Measurements from ENCODE around the gene SLC35F6. TPM values are rescaled to one million over a fixed set of nuclear protein-coding genes. Genes with fewer than 3 reads are reported as not detected.
A peak's percentile ranks its signal among the peaks of the same experiment; 100 is the strongest.

SLC35F6 gene
- total and polyA plus RNA-seq, 4 donors = 14.8 to 49.9 (median 21.4) TPM

DNA sequence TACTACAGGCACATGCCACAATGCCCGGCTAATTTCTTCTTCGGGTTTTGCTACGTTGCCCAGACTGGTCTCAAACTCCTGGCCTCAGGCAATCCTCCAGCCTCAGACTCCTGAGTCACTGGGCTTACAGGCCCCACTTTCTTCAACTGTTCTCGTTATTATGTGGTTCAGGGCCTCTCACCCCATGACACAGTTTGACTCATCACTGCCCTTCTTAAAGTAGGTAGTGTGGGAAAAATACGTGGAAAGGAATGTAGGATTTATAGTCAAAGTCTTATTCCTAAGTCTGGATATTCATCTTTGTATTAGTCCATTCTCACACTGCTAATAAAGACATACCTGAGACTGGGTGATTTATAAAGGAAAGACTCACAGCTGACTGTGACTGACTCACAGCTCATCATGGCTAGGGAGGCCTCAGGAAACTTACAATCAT lies 41.2 kb downstream of the SLC35F6 start:
- DNase-seq (no peak), ATAC-seq (ENCODE audit: insufficient read depth, low FRiP score) (no peak)
- Histone ChIP-seq H3K27me3 (ENCODE audit: control insufficient read depth in 3 of 3, insufficient read depth in 3 of 3, low read length in 2 of 3) (no peaks in the 10 kb centered on the region), H3K9me3 (ENCODE audit: control insufficient read depth in 4 of 4, insufficient read depth in 3 of 4, low read length in 3 of 4) (no peaks in the 10 kb centered on the region), H3K4me1 (ENCODE audit: control insufficient read depth in 5 of 5, insufficient read depth in 5 of 5, low read length in 5 of 5) (no peaks in the 10 kb centered on the region), H3K36me3 (ENCODE audit: control insufficient read depth in 4 of 4, insufficient read depth in 4 of 4, low read length in 4 of 4) (no peaks in the 10 kb centered on the region), H3K27ac (ENCODE audit: low read depth in 1 of 2, low read length in 1 of 2) (no peak overlapping the region), H3K9ac (ENCODE audit: insufficient read depth in 1 of 2, low read length in 2 of 2) (no peak overlapping the region), H3K4me3 (no peak overlapping the region)
- TF ChIP-seq, protein P1, sequence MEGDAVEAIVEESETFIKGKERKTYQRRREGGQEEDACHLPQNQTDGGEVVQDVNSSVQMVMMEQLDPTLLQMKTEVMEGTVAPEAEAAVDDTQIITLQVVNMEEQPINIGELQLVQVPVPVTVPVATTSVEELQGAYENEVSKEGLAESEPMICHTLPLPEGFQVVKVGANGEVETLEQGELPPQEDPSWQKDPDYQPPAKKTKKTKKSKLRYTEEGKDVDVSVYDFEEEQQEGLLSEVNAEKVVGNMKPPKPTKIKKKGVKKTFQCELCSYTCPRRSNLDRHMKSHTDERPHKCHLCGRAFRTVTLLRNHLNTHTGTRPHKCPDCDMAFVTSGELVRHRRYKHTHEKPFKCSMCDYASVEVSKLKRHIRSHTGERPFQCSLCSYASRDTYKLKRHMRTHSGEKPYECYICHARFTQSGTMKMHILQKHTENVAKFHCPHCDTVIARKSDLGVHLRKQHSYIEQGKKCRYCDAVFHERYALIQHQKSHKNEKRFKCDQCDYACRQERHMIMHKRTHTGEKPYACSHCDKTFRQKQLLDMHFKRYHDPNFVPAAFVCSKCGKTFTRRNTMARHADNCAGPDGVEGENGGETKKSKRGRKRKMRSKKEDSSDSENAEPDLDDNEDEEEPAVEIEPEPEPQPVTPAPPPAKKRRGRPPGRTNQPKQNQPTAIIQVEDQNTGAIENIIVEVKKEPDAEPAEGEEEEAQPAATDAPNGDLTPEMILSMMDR (IDR thresholded peaks at IDR 0.05; ENCODE audit: control extremely low read depth, extremely low read depth) = no peak
- WGBS, 2 donors = 70 to 80% methylated on average over 5 of the region's 5 CpGs

DNA sequence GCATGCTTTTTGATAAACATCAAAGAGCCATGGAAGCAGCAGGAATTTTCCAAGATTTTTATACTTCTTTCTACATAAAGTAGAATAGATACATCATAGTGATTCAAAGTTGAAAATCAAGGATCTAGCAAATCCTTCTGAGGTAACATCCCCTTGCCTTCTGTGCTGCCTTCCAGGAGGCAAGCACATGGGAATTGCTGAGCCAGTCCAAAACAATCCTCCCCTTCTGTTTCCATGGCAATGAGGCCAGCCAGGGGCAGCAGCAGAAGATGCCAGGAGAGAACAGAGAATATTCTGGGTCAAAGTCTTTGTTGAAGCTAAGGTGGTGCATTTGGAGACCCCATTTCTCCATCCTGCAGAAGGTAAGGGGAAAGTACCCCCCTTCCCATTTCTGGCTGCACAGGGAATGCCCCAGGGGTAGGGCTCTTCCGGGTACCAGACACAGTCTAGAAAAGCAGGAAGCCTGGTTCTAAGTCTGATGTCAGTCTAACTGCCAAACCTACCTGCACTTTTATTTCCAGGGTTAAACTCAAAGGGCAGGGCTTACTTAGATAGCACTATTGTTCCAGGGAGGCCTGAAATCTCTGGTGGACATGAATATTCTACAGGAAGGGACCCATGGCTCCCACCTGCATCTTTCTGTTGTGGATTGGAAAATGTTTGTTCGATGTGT lies 43.8 kb downstream of the SLC35F6 start:
- ATAC-seq (ENCODE audit: insufficient read depth, low FRiP score) (no peak), DNase-seq (peak in 2 of 3 donors; percentile 13 to 18)
- H3K36me3 ChIP-seq (ENCODE audit: control insufficient read depth in 4 of 4, insufficient read depth in 4 of 4, low read length in 4 of 4) = no peaks in the 10 kb centered on the region
- no peak overlapping the region for H3K4me3 ChIP-seq
- H3K9ac ChIP-seq (ENCODE audit: insufficient read depth in 1 of 2, low read length in 2 of 2) = no peak overlapping the region
- H3K4me1 ChIP-seq (ENCODE audit: control insufficient read depth in 5 of 5, insufficient read depth in 5 of 5, low read length in 5 of 5) = no peaks in the 10 kb centered on the region
- H3K27me3 ChIP-seq (ENCODE audit: control insufficient read depth in 3 of 3, insufficient read depth in 3 of 3, low read length in 2 of 3) = no peaks in the 10 kb centered on the region
- no peak overlapping the region for H3K27ac ChIP-seq (ENCODE audit: low read depth in 1 of 2, low read length in 1 of 2)
- WGBS, 2 donors = 60 to 67% methylated on average over 2 of the region's 2 CpGs
- H3K9me3 ChIP-seq (ENCODE audit: control insufficient read depth in 4 of 4, insufficient read depth in 3 of 4, low read length in 3 of 4) = no peaks in the 10 kb centered on the region
- TF ChIP-seq, protein P1 (IDR thresholded peaks at IDR 0.05; ENCODE audit: control extremely low read depth, extremely low read depth) = no peak

DNA sequence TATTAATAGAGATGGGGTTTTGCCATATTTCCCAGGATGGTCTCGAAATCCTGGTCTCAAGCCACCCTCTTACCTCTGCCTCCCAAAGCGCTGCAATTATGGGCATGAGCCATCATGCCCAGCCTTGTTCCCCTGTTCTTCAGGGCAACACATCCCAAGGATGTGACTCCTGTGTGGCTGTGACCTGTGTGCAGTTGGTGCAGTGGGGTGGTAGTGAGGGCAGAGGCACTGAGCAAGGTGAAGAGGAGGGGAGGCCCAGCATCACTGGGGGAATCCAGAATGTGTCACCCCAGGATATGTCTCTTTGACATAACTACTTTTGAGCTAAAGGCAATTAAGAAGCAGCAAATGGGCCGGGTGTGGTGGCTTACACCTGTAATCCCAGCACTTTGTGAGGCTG lies 45.1 kb downstream of the SLC35F6 start:
- ATAC-seq (ENCODE audit: insufficient read depth, low FRiP score) = no peak
- WGBS, 2 donors = 89 to 97% methylated on average over 3 of the region's 3 CpGs
- no peaks in the 10 kb centered on the region for H3K4me1 ChIP-seq (ENCODE audit: control insufficient read depth in 5 of 5, insufficient read depth in 5 of 5, low read length in 5 of 5)

More for the DNA sequence above, 45.1 kb downstream of the SLC35F6 start:
- TF ChIP-seq, protein P1 (IDR thresholded peaks at IDR 0.05; ENCODE audit: control extremely low read depth, extremely low read depth) = no peak
- Histone ChIP-seq H3K4me3 (no peak overlapping the region), H3K36me3 (ENCODE audit: control insufficient read depth in 4 of 4, insufficient read depth in 4 of 4, low read length in 4 of 4) (no peaks in the 10 kb centered on the region), H3K9me3 (ENCODE audit: control insufficient read depth in 4 of 4, insufficient read depth in 3 of 4, low read length in 3 of 4) (no peaks in the 10 kb centered on the region), H3K27me3 (ENCODE audit: control insufficient read depth in 3 of 3, insufficient read depth in 3 of 3, low read length in 2 of 3) (no peaks in the 10 kb centered on the region), H3K9ac (ENCODE audit: insufficient read depth in 1 of 2, low read length in 2 of 2) (no peak overlapping the region), H3K27ac (ENCODE audit: low read depth in 1 of 2, low read length in 1 of 2) (no peak overlapping the region)
- DNase-seq = no peak

Data from lung (tissue), 12 donors.